Mammary epithelial cell (primary cell): Measurements from ENCODE around the gene INPP5A.

ENCODE experiments used
- CTCF ChIP-seq, 2 donors: IDR thresholded peaks in 1 of 2; conservative IDR thresholded peaks in 1 of 2; 2 replicates each; pipeline ENCODE4 v1.5.1; 2011 to 2012; ENCODE audit warnings: inconsistent platforms in 2 of 2, low read length in 2 of 2, mild to moderate bottlenecking in 2 of 2, control low read depth in 1 of 2, low read depth in 1 of 2; ENCODE audit not compliant: insufficient read depth in 1 of 2; ENCODE audit errors: extremely low read depth in 1 of 2
- EZH2 ChIP-seq: IDR thresholded peaks from 2 replicates; pipeline ENCODE4 v1.6.1; 2012; ENCODE audit warnings: low read length, inconsistent platforms, borderline replicate concordance

- TF ChIP-seq CTCF (conservative IDR thresholded peaks at IDR 0.05 in 1 of 2, IDR thresholded peaks at IDR 0.05 in 1 of 2; ENCODE audit: extremely low read depth in 1 of 2, insufficient read depth in 1 of 2, low read depth in 1 of 2, low read length in 2 of 2), result no peak
- no peak for TF ChIP-seq EZH2
These were observed 45.9 kb downstream of the INPP5A start for GRCh38 chr10:132583456-132583855.
